ENCODE measurements around the gene GSTT2B.
"Not testable (repeated sequence)": the region's sequence is repeated elsewhere in the genome, so short reads cannot be mapped to it uniquely, and the experiment has no call there.

The GSTT2B gene

GRCh38 chr22:23961084-23961771, at the start of gene GSTT2B:
GSTT2B (minus strand) TSS chr22:23961195; CDS start chr22:23961131, 64 bp downstream.
- H3K27me3 ChIP-seq (replicated peaks; ENCODE audit: control insufficient read depth, insufficient read depth, low read length); H3K4me3 ChIP-seq (replicated peaks; ENCODE audit: low read depth, low read length); H3K36me3 ChIP-seq (ENCODE audit: control insufficient read depth, insufficient read depth, low read length); DNase-seq (ENCODE audit: extremely low read depth, insufficient read length): not testable (repeated sequence)

GRCh38 chr22:24010018-24010391, 49.0 kb upstream of the GSTT2B start:
- DNase-seq (ENCODE audit: extremely low read depth, insufficient read length): no peak
- no peaks in the 10 kb centered on the region for H3K36me3 ChIP-seq (ENCODE audit: control insufficient read depth, insufficient read depth, low read length)
- no peak overlapping the region for H3K4me3 ChIP-seq (replicated peaks; ENCODE audit: low read depth, low read length)
- TF ChIP-seq CTCF (IDR thresholded peaks at IDR 0.05; ENCODE audit: insufficient read depth, low read length, poor library complexity, severe bottlenecking): no peak
- no peaks in the 10 kb centered on the region for H3K27me3 ChIP-seq (replicated peaks; ENCODE audit: control insufficient read depth, insufficient read depth, low read length)

- Histone ChIP-seq H3K4me3 (replicated peaks; ENCODE audit: low read depth, low read length) (no peak overlapping the region), H3K27me3 (replicated peaks; ENCODE audit: control insufficient read depth, insufficient read depth, low read length) (no peaks in the 10 kb centered on the region), H3K36me3 (ENCODE audit: control insufficient read depth, insufficient read depth, low read length) (no peaks in the 10 kb centered on the region)
- TF ChIP-seq CTCF (IDR thresholded peaks at IDR 0.05; ENCODE audit: insufficient read depth, low read length, poor library complexity, severe bottlenecking): no peak
- DNase-seq (ENCODE audit: extremely low read depth, insufficient read length): no peak
Measured at GRCh38 chr22:24009227-24010017, 48.4 kb upstream of the GSTT2B start.

GRCh38 chr22:24008381-24009226, 47.6 kb upstream of the GSTT2B start:
- Histone ChIP-seq H3K27me3 (replicated peaks; ENCODE audit: control insufficient read depth, insufficient read depth, low read length) (no peaks in the 10 kb centered on the region), H3K36me3 (ENCODE audit: control insufficient read depth, insufficient read depth, low read length) (no peaks in the 10 kb centered on the region), H3K4me3 (replicated peaks; ENCODE audit: low read depth, low read length) (no peak overlapping the region)
- no peak for DNase-seq (ENCODE audit: extremely low read depth, insufficient read length)
- TF ChIP-seq CTCF (IDR thresholded peaks at IDR 0.05; ENCODE audit: insufficient read depth, low read length, poor library complexity, severe bottlenecking): no peak

GRCh38 chr22:24008022-24008283, 47.0 kb upstream of the GSTT2B start:
- H3K4me3 ChIP-seq (replicated peaks; ENCODE audit: low read depth, low read length): no peak overlapping the region
- H3K36me3 ChIP-seq (ENCODE audit: control insufficient read depth, insufficient read depth, low read length): no peaks in the 10 kb centered on the region
- no peak for TF ChIP-seq CTCF (IDR thresholded peaks at IDR 0.05; ENCODE audit: insufficient read depth, low read length, poor library complexity, severe bottlenecking)
- no peaks in the 10 kb centered on the region for H3K27me3 ChIP-seq (replicated peaks; ENCODE audit: control insufficient read depth, insufficient read depth, low read length)
- DNase-seq (ENCODE audit: extremely low read depth, insufficient read length): no peak

Measured in GM06990 (cell line).